ENCODE results near the gene FBLL1. TPM values are rescaled to one million over a fixed set of nuclear protein-coding genes. Genes with fewer than 3 reads are reported as not detected.

FBLL1 gene
- total RNA-seq, 2 donors from 2014 or later: 0.60 to 1.1 TPM

- Mint-ChIP-seq H3K36me3 (ENCODE audit: low read depth) (peaks cover 27% of the 10 kb centered on the region), H3K27me3 (ENCODE audit: insufficient read depth) (no peaks in the 10 kb centered on the region), H3K9me3 (peaks cover 6% of the 10 kb centered on the region), H3K4me3 (no peak overlapping the region), H3K27ac (peak overlapping the region; percentile 30), H3K4me1 (peaks cover 37% of the 10 kb centered on the region)
- no peak for DNase-seq
- Histone ChIP-seq H3K9me3 (ENCODE audit: control insufficient read depth, low read length) (peaks cover 7% of the 10 kb centered on the region), H3K27me3 (ENCODE audit: control insufficient read depth, insufficient read depth, low read length, poor library complexity, severe bottlenecking) (no peaks in the 10 kb centered on the region), H3K4me1 (ENCODE audit: control insufficient read depth, insufficient read depth, low read length) (no peaks in the 10 kb centered on the region), H3K36me3 (ENCODE audit: control insufficient read depth, insufficient read depth, low read length) (peaks cover 20% of the 10 kb centered on the region), H3K4me3 (ENCODE audit: low read length) (peak overlapping the region; percentile 74), H3K27ac (ENCODE audit: low read depth, low read length) (no peak overlapping the region), H3K9ac (ENCODE audit: extremely low read depth, low read length, poor library complexity, severe bottlenecking) (no peak overlapping the region)
- TF ChIP-seq CTCF (conservative IDR thresholded peaks at IDR 0.05): no peak
- 88 to 91% methylated on average over 1 to 6 of the region's 7 CpGs for WGBS, 2 experiments (ENCODE audit: insufficient coverage in 1 of 2, insufficient read length in 1 of 2)
Measured at GRCh38 chr5:168575391-168576372, 46.6 kb downstream of the FBLL1 start.

DNA sequence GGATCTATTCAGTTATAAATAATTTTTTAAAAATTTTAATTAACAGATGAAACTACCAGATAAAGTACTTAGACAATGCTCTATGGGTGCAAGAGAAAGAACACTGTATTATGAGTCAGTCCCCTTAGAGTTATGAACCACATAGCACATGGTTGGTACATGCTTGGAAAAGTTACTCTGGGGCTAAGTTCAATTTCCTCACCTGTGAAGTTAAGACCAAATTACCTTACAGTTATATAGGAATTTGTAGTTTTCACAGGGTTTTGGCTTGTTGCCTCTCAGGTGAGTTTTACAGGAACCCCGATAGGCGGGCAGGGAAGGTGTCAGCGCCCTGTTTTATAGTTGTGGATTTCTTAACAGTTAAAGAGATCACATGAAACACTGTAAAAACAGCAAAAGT lies 48.9 kb downstream of the FBLL1 start:
- peaks cover 6% of the 10 kb centered on the region for H3K9me3 Mint-ChIP-seq
- peak overlapping the region; percentile 98 for H3K4me3 ChIP-seq (ENCODE audit: low read length)
- no peaks in the 10 kb centered on the region for H3K27me3 Mint-ChIP-seq (ENCODE audit: insufficient read depth)
- no peak for DNase-seq
- no peaks in the 10 kb centered on the region for H3K27me3 ChIP-seq (ENCODE audit: control insufficient read depth, insufficient read depth, low read length, poor library complexity, severe bottlenecking)
- peaks cover 17% of the 10 kb centered on the region for H3K36me3 Mint-ChIP-seq (ENCODE audit: low read depth)
- H3K4me1 ChIP-seq (ENCODE audit: control insufficient read depth, insufficient read depth, low read length): no peaks in the 10 kb centered on the region
- H3K4me1 Mint-ChIP-seq: peaks cover 32% of the 10 kb centered on the region
- WGBS, 2 experiments (ENCODE audit: insufficient coverage in 1 of 2, insufficient read length in 1 of 2): 22 to 27% methylated on average over 3 of the region's 3 CpGs
- no peak overlapping the region for H3K27ac ChIP-seq (ENCODE audit: low read depth, low read length)
- peak overlapping the region; percentile 95 for H3K4me3 Mint-ChIP-seq
- no peak for TF ChIP-seq CTCF (conservative IDR thresholded peaks at IDR 0.05)
- no peak overlapping the region for H3K27ac Mint-ChIP-seq
- H3K9ac ChIP-seq (ENCODE audit: extremely low read depth, low read length, poor library complexity, severe bottlenecking): peak overlapping the region; percentile 86
- peaks cover 13% of the 10 kb centered on the region for H3K36me3 ChIP-seq (ENCODE audit: control insufficient read depth, insufficient read depth, low read length)
- H3K9me3 ChIP-seq (ENCODE audit: control insufficient read depth, low read length): peaks cover 7% of the 10 kb centered on the region

GRCh38 chr5:168578538-168579487 lies 49.7 kb downstream of the FBLL1 start, which contains the start of gene PANK3:
Gene PANK3 (minus strand): TSS chr5:168579368. CDS start chr5:168579283, 85 bp downstream.
- peaks cover 17% of the 10 kb centered on the region for H3K36me3 Mint-ChIP-seq (ENCODE audit: low read depth)
- WGBS, 2 experiments (ENCODE audit: insufficient coverage in 1 of 2, insufficient read length in 1 of 2): 0% methylated on average over 17 to 63 of the region's 63 CpGs

More at GRCh38 chr5:168578538-168579487, 49.7 kb downstream of the FBLL1 start, which contains the start of gene PANK3:
- no peak for DNase-seq
- no peak for TF ChIP-seq CTCF (conservative IDR thresholded peaks at IDR 0.05)
- Mint-ChIP-seq H3K9me3 (peaks cover 6% of the 10 kb centered on the region), H3K27me3 (ENCODE audit: insufficient read depth) (no peaks in the 10 kb centered on the region), H3K27ac (peak within 1 kb of the TSS; percentile 97), H3K4me3 (peak within 1 kb of the TSS; percentile 95), H3K4me1 (peaks cover 32% of the 10 kb centered on the region)
- H3K27me3 ChIP-seq (ENCODE audit: control insufficient read depth, insufficient read depth, low read length, poor library complexity, severe bottlenecking): no peaks in the 10 kb centered on the region
- peaks cover 13% of the 10 kb centered on the region for H3K36me3 ChIP-seq (ENCODE audit: control insufficient read depth, insufficient read depth, low read length)
- peaks cover 7% of the 10 kb centered on the region for H3K9me3 ChIP-seq (ENCODE audit: control insufficient read depth, low read length)
- peak within 1 kb of the TSS; percentile 98 for H3K4me3 ChIP-seq (ENCODE audit: low read length)
- H3K27ac ChIP-seq (ENCODE audit: low read depth, low read length): peak within 1 kb of the TSS; percentile 88
- no peaks in the 10 kb centered on the region for H3K4me1 ChIP-seq (ENCODE audit: control insufficient read depth, insufficient read depth, low read length)
- peak within 1 kb of the TSS; percentile 86 for H3K9ac ChIP-seq (ENCODE audit: extremely low read depth, low read length, poor library complexity, severe bottlenecking)
